HG02970 (cell line): Measurements from ENCODE around the gene GSG1.

ENCODE experiments used
- ATAC-seq: cut with Tn5 transposase; IDR thresholded peaks from one replicate; pipeline ENCODE4 v1.9.1; 2021; ENCODE audit warnings: mild to moderate bottlenecking, moderate library complexity, moderate number of reproducible peaks; ENCODE audit not compliant: unreplicated experiment, low FRiP score

The GSG1 gene

GRCh38 chr12:13121568-13121967 is 18.1 kb upstream of the GSG1 start:
- no peak for ATAC-seq

- no peak for ATAC-seq
Observed at GRCh38 chr12:13120413-13120812, 16.9 kb upstream of the GSG1 start.

- ATAC-seq: no peak
Observed at GRCh38 chr12:13119826-13120225, 16.4 kb upstream of the GSG1 start.

GRCh38 chr12:13117029-13117428 is 13.6 kb upstream of the GSG1 start:
- ATAC-seq: no peak

DNA sequence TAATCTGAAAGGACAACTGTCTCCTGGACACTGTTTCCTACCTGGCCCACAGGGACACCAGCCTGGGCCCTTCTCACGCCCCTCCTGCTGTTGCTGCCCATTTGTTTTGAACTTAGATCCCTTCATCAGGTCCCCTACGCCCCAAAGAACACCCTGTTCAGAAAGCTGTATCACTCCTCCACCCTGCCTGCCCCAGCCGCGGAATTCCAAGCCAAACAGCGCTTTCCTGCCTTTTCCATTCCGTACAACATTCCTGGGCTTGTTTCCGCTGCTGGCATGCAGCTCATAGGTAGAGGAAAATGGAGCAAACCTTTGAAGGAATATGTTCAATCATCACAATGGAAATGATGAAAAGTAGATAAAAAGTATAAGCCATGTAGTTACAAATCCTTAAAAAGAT is 12.8 kb upstream of the GSG1 start:
- no peak for ATAC-seq

DNA sequence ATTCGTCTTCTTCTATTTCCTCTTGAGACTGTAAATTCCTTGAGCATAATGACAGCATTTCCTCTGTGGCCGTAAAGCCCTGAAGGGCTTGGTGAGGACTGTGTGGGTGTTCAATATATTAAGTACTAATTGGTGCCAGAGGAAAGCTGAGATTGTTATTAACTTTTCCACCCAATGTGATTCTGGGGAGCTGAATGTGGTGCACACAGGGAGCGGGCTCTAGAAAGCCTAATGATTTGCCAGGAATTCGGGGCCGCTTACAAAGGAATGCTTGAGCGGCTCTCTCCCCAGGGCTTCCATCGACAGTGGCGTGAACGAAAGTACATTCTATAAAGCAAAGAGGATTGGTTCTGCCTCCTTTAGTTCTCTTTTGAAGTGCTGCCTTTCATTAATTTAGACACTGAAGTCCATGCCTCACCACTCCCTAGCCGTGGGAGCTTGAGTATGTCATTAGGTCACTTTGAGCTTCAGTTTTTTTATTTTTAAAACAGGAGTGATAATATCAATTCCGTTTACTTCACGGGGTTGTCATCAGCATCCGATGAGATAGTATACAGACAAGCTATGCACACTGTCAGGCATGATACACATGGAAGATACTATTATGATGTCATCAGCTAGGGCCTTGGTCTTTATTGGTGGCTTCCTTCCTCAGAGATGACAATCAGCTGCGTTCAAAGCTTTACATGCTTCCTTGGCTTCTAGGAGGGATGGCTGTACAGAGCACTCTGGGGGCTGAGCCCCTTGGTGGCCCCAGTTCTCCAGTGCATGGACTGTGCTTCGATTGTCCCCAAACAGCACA is 11.0 kb upstream of the GSG1 start:
- no peak for ATAC-seq

GRCh38 chr12:13112968-13113367 is 9.5 kb upstream of the GSG1 start:
- no peak for ATAC-seq

- ATAC-seq: no peak
Observed at GRCh38 chr12:13106666-13107065, 3.2 kb upstream of the GSG1 start.

GRCh38 chr12:13105781-13106180 is 2.3 kb upstream of the GSG1 start:
- ATAC-seq: no peak

DNA sequence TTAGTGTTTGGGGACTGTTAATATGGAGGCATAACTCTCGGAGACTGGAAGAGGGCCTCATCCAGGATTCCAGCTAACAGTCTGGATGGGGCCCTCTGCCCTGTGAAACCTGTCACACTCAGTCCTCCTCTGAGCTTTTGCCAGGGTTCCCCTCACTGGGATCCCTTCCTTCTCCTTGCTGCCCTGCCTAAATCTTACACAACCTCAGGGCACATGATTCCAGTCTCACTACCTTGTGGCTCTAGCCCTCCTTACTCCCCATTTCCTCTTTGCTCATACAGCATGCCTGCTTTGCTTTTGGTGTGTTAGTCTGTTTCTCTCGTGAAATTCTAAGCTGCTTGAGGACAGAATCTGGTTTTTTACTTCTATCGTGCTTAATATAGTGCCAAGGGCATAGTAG is 942 bp upstream of the GSG1 start:
- ATAC-seq: no peak

DNA sequence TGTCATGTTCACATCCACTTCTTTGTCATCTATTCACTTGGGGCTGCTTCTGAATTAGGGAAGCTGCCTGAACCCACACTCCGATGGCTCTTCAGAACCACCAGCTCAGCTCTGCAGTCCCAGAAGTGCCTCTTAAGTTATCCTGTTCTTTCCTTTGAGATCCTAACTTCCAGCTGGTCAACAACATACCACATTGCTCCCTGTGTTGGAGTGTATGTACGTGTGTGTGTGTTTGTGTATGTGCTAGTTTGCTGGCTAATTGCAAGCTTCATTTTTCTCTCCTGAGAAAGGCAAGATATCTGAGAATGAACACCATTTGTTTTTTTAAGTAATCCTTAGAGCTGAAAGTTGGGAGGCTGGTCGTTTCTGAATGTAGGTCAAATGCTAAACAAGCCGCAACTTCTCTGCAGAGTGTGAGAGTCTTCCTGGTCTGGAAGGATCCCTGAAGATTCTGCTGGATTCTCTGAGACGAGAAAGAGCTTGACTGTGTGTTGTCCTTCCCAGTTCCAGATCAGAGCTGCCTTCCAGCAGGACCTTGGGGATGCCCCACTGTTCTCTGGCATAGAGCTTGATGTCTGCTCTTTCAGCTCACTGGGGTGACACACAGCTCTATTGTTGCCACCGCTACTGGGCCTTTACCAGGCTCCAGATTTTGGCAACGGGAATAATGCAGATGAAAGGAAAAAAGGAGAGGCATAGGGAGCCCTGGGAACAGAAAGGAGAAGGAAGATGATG is 839 bp downstream of the GSG1 start:
- no peak for ATAC-seq

DNA sequence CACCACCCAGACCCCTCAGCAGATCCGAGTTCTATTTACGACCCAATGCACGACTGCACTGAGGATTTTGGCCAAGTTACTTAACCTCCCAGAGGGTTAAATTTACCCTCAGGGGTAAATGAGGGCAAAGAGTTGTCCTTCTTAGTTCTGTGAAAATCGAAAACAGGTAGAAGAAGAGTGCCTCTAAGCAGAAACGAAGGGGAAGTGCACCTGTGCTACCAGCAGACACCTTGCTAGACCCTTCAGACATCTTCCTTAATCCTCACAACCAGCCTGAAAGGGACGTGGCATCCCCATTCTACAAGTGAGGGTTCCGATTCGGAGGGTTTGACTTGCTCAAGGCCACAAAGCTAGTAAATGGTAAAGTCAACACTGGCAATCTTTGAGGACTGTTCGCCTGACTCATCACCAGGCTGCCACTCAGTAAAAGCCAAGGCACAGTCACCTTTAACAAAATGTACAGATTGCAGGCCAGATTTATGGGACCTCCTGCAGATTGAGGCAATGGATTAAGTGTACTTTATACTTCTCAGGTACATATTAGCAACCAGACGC is 1.6 kb downstream of the GSG1 start:
- no peak for ATAC-seq

DNA sequence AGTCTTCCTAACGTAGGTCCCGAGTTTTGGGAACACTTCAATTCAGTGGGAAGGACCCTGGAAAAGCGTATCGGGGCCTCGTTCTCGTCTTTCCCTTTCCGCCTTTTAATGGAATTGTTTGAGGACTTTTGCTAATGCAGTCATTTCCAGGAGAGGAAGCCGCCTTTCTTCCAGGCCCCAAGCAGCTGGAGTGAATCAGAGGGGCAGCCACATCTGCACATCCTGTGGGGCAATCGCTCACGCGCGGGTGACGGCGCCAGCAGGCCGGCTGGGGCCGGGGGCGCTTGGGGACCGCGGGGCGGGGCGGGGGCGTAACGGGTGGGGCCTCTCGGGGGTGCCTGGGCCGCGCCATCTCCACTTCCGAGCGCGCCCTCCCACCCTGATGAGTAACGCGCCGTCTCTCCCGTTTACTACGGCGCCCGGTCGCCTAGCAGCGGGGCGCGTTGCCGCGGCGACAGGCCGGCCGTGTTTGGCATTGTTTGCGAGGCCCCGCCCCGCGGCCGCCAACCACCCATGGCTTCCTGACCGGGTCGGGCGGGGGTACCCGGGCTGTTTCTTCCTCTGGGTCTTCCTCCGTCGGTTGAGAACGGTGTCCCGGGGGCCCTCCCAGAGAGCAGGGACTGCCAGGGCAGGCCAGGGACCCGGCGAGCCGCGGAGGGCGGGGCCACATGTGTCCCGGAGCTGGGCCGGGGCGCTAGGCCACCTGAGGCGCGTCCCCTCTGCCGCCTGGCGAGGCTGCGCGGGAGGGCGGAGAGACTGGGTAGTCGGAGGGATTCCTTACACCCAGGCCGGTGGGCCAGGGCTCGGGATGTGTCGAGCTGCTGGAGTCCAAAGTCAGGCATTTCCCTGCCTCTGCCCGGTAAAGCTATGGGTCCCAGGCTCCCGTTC is 2.3 kb downstream of the GSG1 start:
- ATAC-seq: peak; percentile 93

DNA sequence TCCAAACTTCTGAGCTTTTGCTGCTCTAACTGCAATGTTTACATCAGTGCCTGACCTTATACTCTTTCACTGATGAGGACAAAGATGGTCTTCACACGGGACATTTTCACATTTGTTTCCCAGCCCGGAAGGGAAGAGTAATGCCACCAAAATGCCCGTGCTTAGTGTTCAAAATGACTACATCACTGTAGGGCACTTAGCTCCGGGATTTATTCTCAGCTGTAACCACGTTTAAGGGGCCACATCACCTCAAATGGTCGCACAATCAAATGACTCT is 2.9 kb downstream of the GSG1 start:
- ATAC-seq: no peak

GRCh38 chr12:13099844-13100604 is 3.4 kb downstream of the GSG1 start:
- ATAC-seq: no peak

DNA sequence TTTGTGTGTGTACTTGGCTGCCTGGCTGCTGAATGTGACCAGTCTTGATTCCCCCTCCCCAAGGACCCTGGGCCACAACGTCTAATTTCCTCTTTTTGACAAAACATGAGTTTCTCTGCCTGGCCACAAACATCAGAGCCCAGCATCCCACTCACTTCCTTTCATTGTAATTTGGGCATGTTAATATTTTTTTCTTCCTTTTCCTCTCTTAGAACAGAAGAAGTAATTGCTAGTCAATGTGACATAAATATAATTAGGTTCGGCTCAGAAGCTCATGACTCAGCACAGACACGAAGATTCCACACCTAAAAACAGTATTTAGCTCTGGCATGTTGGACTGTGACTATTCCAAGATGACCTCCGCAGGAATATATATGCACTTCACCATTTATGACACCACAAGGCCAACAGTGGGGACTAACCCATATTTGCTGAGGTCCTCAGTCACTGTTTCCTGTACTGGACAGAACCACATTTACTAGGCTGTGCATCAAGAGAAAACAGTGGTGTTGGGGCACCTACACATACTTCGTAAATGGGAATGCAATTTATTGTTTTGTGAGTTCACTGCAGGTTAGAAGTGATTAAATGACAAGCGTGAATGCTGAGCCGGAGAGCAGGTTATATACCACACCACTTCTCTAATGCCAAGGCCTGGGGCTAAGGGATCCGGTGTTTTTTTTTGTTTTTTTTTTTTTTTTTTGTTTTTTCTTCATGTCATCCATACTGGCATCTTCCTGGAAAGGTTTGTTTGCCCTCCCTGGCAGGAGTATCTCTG is 4.2 kb downstream of the GSG1 start:
- no peak for ATAC-seq

DNA sequence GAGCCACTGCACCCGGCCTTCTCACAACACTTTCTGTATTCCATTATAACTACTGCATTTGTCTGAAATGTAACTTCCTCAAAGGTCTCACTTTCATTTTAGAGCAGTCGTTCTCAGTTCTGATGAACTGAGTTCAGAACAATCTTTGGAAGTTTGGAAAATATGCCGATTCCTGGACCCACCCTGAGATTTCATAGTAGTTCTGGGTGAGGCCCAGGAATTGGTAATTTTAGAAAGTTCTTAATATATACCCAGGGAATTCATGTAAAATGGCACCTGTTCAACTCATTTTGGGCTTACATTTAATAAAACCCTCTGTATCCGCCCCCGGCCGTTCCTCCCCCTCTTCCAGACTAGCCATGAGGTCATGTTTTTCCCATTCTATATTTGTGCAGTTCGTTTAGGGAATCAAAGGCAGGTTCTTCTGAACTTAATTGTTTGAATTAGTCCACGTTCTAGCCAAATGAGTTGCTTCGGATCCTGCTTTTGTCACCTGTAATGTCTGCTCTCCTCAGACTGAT is 5.9 kb downstream of the GSG1 start:
- no peak for ATAC-seq

GRCh38 chr12:13095266-13095995 is 8.0 kb downstream of the GSG1 start:
- ATAC-seq: no peak

DNA sequence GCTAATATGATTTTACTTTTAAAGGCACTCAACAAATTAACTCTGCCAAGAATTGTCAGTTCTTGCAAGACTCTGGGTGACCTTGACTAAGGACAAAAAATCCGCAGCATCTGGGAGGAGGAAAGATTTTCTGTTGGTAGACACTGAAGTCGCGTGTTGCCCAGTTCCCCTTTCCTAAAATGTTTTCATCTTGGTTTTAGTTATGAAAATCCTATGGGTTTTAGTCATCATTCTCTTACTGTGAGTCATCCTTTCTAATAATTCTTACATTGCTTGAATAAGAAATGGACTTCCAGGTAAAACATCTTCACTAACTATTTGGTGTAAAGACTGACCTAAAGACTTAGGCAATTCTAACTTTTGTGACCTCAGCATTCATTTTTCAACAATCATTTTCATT is 9.1 kb downstream of the GSG1 start:
- ATAC-seq: no peak
